ENCODE measurements around the gene SRRT.

GRCh38 chr7:100837099-100837836, 37.6 kb upstream of the SRRT start:
- no peak for TF ChIP-seq EZH2 (IDR thresholded peaks at IDR 0.05; ENCODE audit: borderline replicate concordance, low read length)
- TF ChIP-seq CTCF (IDR thresholded peaks at IDR 0.05; ENCODE audit: low read length): no peak

All from OCI-LY1 (cell line).